Osteoblast (primary cell): ENCODE measurements around the gene RBM15B. TPM values are rescaled to one million over a fixed set of nuclear protein-coding genes. Genes with fewer than 3 reads are reported as not detected.
A peak's percentile ranks its signal among the peaks of the same experiment; 100 is the strongest.
"Not testable (repeated sequence)": the region's sequence is repeated elsewhere in the genome, so short reads cannot be mapped to it uniquely, and the experiment has no call there.

Experiments
- DNase-seq: peaks from one replicate; pipeline ENCODE4 v3.0.0; 2011; ENCODE audit warnings: low spot score, mixed read lengths; ENCODE audit not compliant: insufficient read length; ENCODE audit errors: missing footprints
- H2AFZ ChIP-seq: 2 replicates; pipeline ENCODE4 v1.6.0; 2011; ENCODE audit warnings: mild to moderate bottlenecking, low read length
- H3K27ac ChIP-seq: 2 replicates; pipeline ENCODE4 v1.5.1; 2011; ENCODE audit warnings: mild to moderate bottlenecking, low read depth, low read length, moderate library complexity
- H3K27me3 ChIP-seq: 2 replicates; pipeline ENCODE4 v1.6.0; 2012; ENCODE audit warnings: mild to moderate bottlenecking, control low read depth, inconsistent platforms, low read length, moderate library complexity; ENCODE audit not compliant: insufficient read depth
- H3K36me3 ChIP-seq: 2 replicates; pipeline ENCODE4 v1.5.1; 2011; ENCODE audit warnings: mild to moderate bottlenecking, low read length, control low read depth, moderate library complexity; ENCODE audit not compliant: insufficient read depth
- H3K4me1 ChIP-seq: 2 replicates; pipeline ENCODE4 v1.5.1; 2011; ENCODE audit warnings: mild to moderate bottlenecking, low read length, control low read depth, moderate library complexity; ENCODE audit not compliant: insufficient read depth
- H3K4me2 ChIP-seq: 2 replicates; pipeline ENCODE4 v1.6.0; 2011; ENCODE audit warnings: mild to moderate bottlenecking, low read length; ENCODE audit not compliant: insufficient read depth
- H3K4me3 ChIP-seq: fragments of 200-600 bp; sonication (generic); 3 replicates; pipeline ENCODE4 v1.5.1; 2012; ENCODE audit warnings: mild to moderate bottlenecking, low read length, inconsistent platforms; ENCODE audit not compliant: insufficient read depth
- H3K79me2 ChIP-seq: 2 replicates; pipeline ENCODE4 v1.6.0; 2012; ENCODE audit warnings: mild to moderate bottlenecking, low read length, control low read depth, inconsistent platforms; ENCODE audit not compliant: insufficient read depth
- H3K9me3 ChIP-seq: 2 replicates; pipeline ENCODE4 v1.5.1; 2011; ENCODE audit warnings: low read depth, low read length, control low read depth
- H4K20me1 ChIP-seq: 2 replicates; pipeline ENCODE4 v1.6.0; 2012; ENCODE audit warnings: mild to moderate bottlenecking, low read length, control low read depth; ENCODE audit not compliant: insufficient read depth
- total RNA-seq: library from RNA; depleted of rRNA; stranded (reverse); fragments of >200 nt; gene quantifications from 2 replicates; pipeline ENCODE4 v1.2.3, GENCODE V29; 2012
- TF ChIP-seq, protein P1 (sequence below): IDR thresholded peaks from 2 replicates; pipeline ENCODE4 v1.5.1; 2011; ENCODE audit warnings: mild to moderate bottlenecking, low read depth, low read length, moderate library complexity; ENCODE audit errors: extremely low read depth

The RBM15B gene
- total RNA-seq, 1 donor, result 48.9 TPM

GRCh38 chr3:51386159-51386851, 4.8 kb upstream of the RBM15B start:
- peak overlapping the region; percentile 98 for H3K4me2 ChIP-seq
- peaks cover 51% of the 10 kb centered on the region for H3K79me2 ChIP-seq
- H4K20me1 ChIP-seq, result peaks cover 37% of the 10 kb centered on the region
- no peak for DNase-seq
- no peaks in the 10 kb centered on the region for H3K9me3 ChIP-seq
- TF ChIP-seq, protein P1, sequence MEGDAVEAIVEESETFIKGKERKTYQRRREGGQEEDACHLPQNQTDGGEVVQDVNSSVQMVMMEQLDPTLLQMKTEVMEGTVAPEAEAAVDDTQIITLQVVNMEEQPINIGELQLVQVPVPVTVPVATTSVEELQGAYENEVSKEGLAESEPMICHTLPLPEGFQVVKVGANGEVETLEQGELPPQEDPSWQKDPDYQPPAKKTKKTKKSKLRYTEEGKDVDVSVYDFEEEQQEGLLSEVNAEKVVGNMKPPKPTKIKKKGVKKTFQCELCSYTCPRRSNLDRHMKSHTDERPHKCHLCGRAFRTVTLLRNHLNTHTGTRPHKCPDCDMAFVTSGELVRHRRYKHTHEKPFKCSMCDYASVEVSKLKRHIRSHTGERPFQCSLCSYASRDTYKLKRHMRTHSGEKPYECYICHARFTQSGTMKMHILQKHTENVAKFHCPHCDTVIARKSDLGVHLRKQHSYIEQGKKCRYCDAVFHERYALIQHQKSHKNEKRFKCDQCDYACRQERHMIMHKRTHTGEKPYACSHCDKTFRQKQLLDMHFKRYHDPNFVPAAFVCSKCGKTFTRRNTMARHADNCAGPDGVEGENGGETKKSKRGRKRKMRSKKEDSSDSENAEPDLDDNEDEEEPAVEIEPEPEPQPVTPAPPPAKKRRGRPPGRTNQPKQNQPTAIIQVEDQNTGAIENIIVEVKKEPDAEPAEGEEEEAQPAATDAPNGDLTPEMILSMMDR, result no peak
- peak overlapping the region; percentile 97 for H3K4me3 ChIP-seq
- peaks cover 35% of the 10 kb centered on the region for H3K4me1 ChIP-seq
- H3K36me3 ChIP-seq, result peaks cover 38% of the 10 kb centered on the region
- no peak overlapping the region for H2AFZ ChIP-seq
- no peaks in the 10 kb centered on the region for H3K27me3 ChIP-seq
- peak overlapping the region; percentile 67 for H3K27ac ChIP-seq

- TF ChIP-seq, protein P1, result no peak
Observed at GRCh38 chr3:51386852-51387229, 4.2 kb upstream of the RBM15B start.

GRCh38 chr3:51387281-51387680, 3.8 kb upstream of the RBM15B start:
- Histone ChIP-seq H3K36me3 (peaks cover 39% of the 10 kb centered on the region), H3K4me3 (peak overlapping the region; percentile 44), H3K4me1 (peaks cover 38% of the 10 kb centered on the region), H3K4me2 (peak overlapping the region; percentile 98), H3K79me2 (peaks cover 61% of the 10 kb centered on the region), H4K20me1 (peaks cover 39% of the 10 kb centered on the region)
- H2AFZ ChIP-seq, DNase-seq, H3K27me3 ChIP-seq, H3K9me3 ChIP-seq, H3K27ac ChIP-seq: not testable (repeated sequence)

More at GRCh38 chr3:51386852-51387229, 4.2 kb upstream of the RBM15B start:
- no peak for DNase-seq
- Histone ChIP-seq H3K4me1 (peaks cover 35% of the 10 kb centered on the region), H3K9me3 (no peaks in the 10 kb centered on the region), H3K27ac (peak overlapping the region; percentile 32), H3K4me2 (peak overlapping the region; percentile 98), H3K36me3 (peaks cover 38% of the 10 kb centered on the region), H3K79me2 (peaks cover 57% of the 10 kb centered on the region), H4K20me1 (peaks cover 37% of the 10 kb centered on the region), H2AFZ (no peak overlapping the region), H3K27me3 (no peaks in the 10 kb centered on the region), H3K4me3 (peak overlapping the region; percentile 97)

GRCh38 chr3:51388286-51389029, 2.6 kb upstream of the RBM15B start:
- no peak overlapping the region for H3K4me3 ChIP-seq
- H2AFZ ChIP-seq, result no peak overlapping the region
- no peak overlapping the region for H3K27ac ChIP-seq
- peaks cover 51% of the 10 kb centered on the region for H3K36me3 ChIP-seq
- peak overlapping the region; percentile 98 for H3K4me2 ChIP-seq
- peaks cover 69% of the 10 kb centered on the region for H3K79me2 ChIP-seq
- peaks cover 51% of the 10 kb centered on the region for H4K20me1 ChIP-seq
- TF ChIP-seq, protein P1, result peak; percentile 31
- H3K4me1 ChIP-seq, result peaks cover 43% of the 10 kb centered on the region
- no peaks in the 10 kb centered on the region for H3K9me3 ChIP-seq
- no peaks in the 10 kb centered on the region for H3K27me3 ChIP-seq
- DNase-seq, result peak; percentile 71
